H1 (cell line): ENCODE results near the gene NUP42. TPM values are rescaled to one million over a fixed set of nuclear protein-coding genes. Genes with fewer than 3 reads are reported as not detected.

Source experiments
- CTCF ChIA-PET: fragments of 300-600 bp; sonication (Branson Sonifier 250); formaldehyde crosslinking; loops from one replicate; lab custom pipeline; 2021; ENCODE audit not compliant: partially characterized antibody; lab: Charles Lee
- POLR2A ChIA-PET: fragments of 300-600 bp; sonication (Branson Sonifier 250); formaldehyde crosslinking; loops from one replicate; lab custom pipeline; 2021; ENCODE audit warnings: inconsistent platforms; ENCODE audit not compliant: partially characterized antibody; lab: Charles Lee
- DNase-seq, 2 experiments: peaks; one replicate each; pipeline versions ENCODE4 v3.0.0 to v3.0.0-alpha.2; 2010 to 2022; ENCODE audit warnings: low spot score in 2 of 2, low read depth in 1 of 2, mixed read lengths in 1 of 2
- FAIRE-seq: peaks from 2 replicates; lab custom pipeline; 2011; peaks lifted over from hg19 to GRCh38; lab: Jason Lieb, UNC
- H2AFZ ChIP-seq: 2 replicates; pipeline ENCODE4 v1.8.1; 2012; ENCODE audit warnings: low read length, inconsistent platforms
- H2AK5ac ChIP-seq: 2 replicates; pipeline ENCODE4 v1.6.1; 2013; ENCODE audit warnings: low read depth, low read length
- H2BK120ac ChIP-seq: replicated peaks from 2 replicates; pipeline ENCODE3; 2013; ENCODE audit warnings: low read depth, low read length, inconsistent platforms
- H2BK12ac ChIP-seq: 2 replicates; pipeline ENCODE4 v1.6.1; 2013; ENCODE audit warnings: low read depth, low read length
- H2BK15ac ChIP-seq: 2 replicates; pipeline ENCODE4 v1.6.1; 2013; ENCODE audit warnings: low read length
- H2BK20ac ChIP-seq: 2 replicates; pipeline ENCODE4 v1.6.1; 2013; ENCODE audit warnings: low read length
- H2BK5ac ChIP-seq: 2 replicates; pipeline ENCODE4 v1.6.1; 2013; ENCODE audit warnings: low read depth, low read length
- H3K14ac ChIP-seq: 2 replicates; pipeline ENCODE4 v1.6.1; 2013; ENCODE audit warnings: inconsistent platforms; ENCODE audit not compliant: insufficient read length
- H3K18ac ChIP-seq: 2 replicates; pipeline ENCODE4 v1.6.1; 2013; ENCODE audit warnings: low read length; ENCODE audit errors: extremely low read depth
- H3K23ac ChIP-seq: 2 replicates; pipeline ENCODE4 v1.6.1; 2013; ENCODE audit warnings: inconsistent platforms; ENCODE audit not compliant: insufficient read length
- H3K23me2 ChIP-seq: 2 replicates; pipeline ENCODE4 v1.6.1; 2013; ENCODE audit warnings: low read depth, low read length
- H3K27ac ChIP-seq: 2 replicates; pipeline ENCODE4 v1.6.1; 2011; ENCODE audit warnings: low read depth, low read length, inconsistent platforms
- H3K27me3 ChIP-seq, 4 experiments: replicated peaks in 1 of 4; 1 replicate in 1 of 4; 2 replicates in 3 of 4; pipeline versions ENCODE4 v1.6.1 to v1.8.1; 2011 to 2013; ENCODE audit warnings: low read length in 3 of 4, mild to moderate bottlenecking in 3 of 4, inconsistent platforms in 2 of 4, mixed read lengths in 2 of 4, moderate library complexity in 1 of 4; ENCODE audit not compliant: control insufficient read depth in 3 of 4, insufficient read depth in 3 of 4; ENCODE audit errors: extremely low read depth in 1 of 4
- H3K36me3 ChIP-seq, 4 experiments: 2 replicates each; pipeline versions ENCODE4 v1.6.1 to v1.8.1; 2011 to 2013; ENCODE audit warnings: mild to moderate bottlenecking in 4 of 4, low read length in 3 of 4, moderate library complexity in 2 of 4, control low read depth in 1 of 4, inconsistent platforms in 1 of 4; ENCODE audit not compliant: insufficient read depth in 4 of 4, control insufficient read depth in 2 of 4
- H3K4ac ChIP-seq: replicated peaks from 2 replicates; pipeline ENCODE3; 2013; ENCODE audit warnings: low read length, low read depth, mixed read lengths, inconsistent platforms; ENCODE audit not compliant: insufficient read length
- H3K4me1 ChIP-seq, 4 experiments: replicated peaks in 1 of 4; 1 replicate in 1 of 4; 2 replicates in 3 of 4; pipeline versions ENCODE4 v1.6.1 to v1.8.1; 2011 to 2013; ENCODE audit warnings: low read length in 3 of 4, inconsistent platforms in 2 of 4, mixed read lengths in 1 of 4; ENCODE audit not compliant: insufficient read depth in 4 of 4, control insufficient read depth in 3 of 4
- H3K4me2 ChIP-seq, 2 experiments: 2 replicates each; pipeline versions ENCODE4 v1.6.1 to v1.8.1; 2011 to 2013; ENCODE audit warnings: low read depth in 2 of 2, low read length in 2 of 2, control low read depth in 1 of 2, inconsistent platforms in 1 of 2, mild to moderate bottlenecking in 1 of 2; ENCODE audit not compliant: insufficient read depth in 1 of 2
- H3K4me3 ChIP-seq, 4 experiments: fragments of 200-600, 300-600 bp in 1 of 4; sonication (generic), shearing (Covaris generic), sonication (Bioruptor Twin) in 1 of 4; 2 replicates each; pipeline versions ENCODE4 v1.5.1 to v1.8.1; 2011 to 2016; ENCODE audit warnings: low read length in 4 of 4, low read depth in 3 of 4, control low read depth in 2 of 4, inconsistent platforms in 2 of 4, mild to moderate bottlenecking in 2 of 4, mixed read lengths in 1 of 4, moderate library complexity in 1 of 4; ENCODE audit not compliant: insufficient read depth in 2 of 4; ENCODE audit errors: extremely low read depth in 1 of 4
- H3K56ac ChIP-seq: replicated peaks from 2 replicates; pipeline ENCODE3; 2013; ENCODE audit warnings: low read depth, mild to moderate bottlenecking, mixed read lengths, low read length, inconsistent platforms; ENCODE audit not compliant: insufficient read length
- H3K79me1 ChIP-seq: 2 replicates; pipeline ENCODE4 v1.6.1; 2013; ENCODE audit warnings: low read depth, low read length, control low read depth
- H3K79me2 ChIP-seq, 2 experiments: 2 replicates each; pipeline versions ENCODE4 v1.6.1 to v1.8.1; 2012 to 2013; ENCODE audit warnings: low read length in 2 of 2, mild to moderate bottlenecking in 2 of 2, inconsistent platforms in 1 of 2; ENCODE audit not compliant: insufficient read depth in 2 of 2, control insufficient read depth in 1 of 2
- H3K9ac ChIP-seq, 4 experiments: replicated peaks in 1 of 4; 1 replicate in 1 of 4; 2 replicates in 3 of 4; pipeline versions ENCODE4 v1.6.1 to v1.8.1; 2011 to 2013; ENCODE audit warnings: low read depth in 3 of 4, low read length in 3 of 4, control low read depth in 2 of 4, mild to moderate bottlenecking in 2 of 4, moderate library complexity in 2 of 4, inconsistent platforms in 1 of 4; ENCODE audit errors: extremely low read depth in 1 of 4
- H3K9me3 ChIP-seq, 2 experiments: 2 replicates each; pipeline versions ENCODE4 v1.6.1 to v1.8.1; 2012 to 2013; ENCODE audit warnings: mild to moderate bottlenecking in 2 of 2, moderate library complexity in 2 of 2, control low read depth in 1 of 2, inconsistent platforms in 1 of 2, low read depth in 1 of 2, low read length in 1 of 2, mixed read lengths in 1 of 2; ENCODE audit not compliant: insufficient read depth in 2 of 2
- H4K20me1 ChIP-seq, 2 experiments: replicated peaks in 1 of 2; 2 replicates each; pipeline versions ENCODE3 to v1.8.1; 2011 to 2013; ENCODE audit warnings: inconsistent platforms in 2 of 2, low read length in 2 of 2, mild to moderate bottlenecking in 1 of 2; ENCODE audit not compliant: insufficient read depth in 2 of 2, control insufficient read depth in 1 of 2
- H4K5ac ChIP-seq: 2 replicates; pipeline ENCODE4 v1.6.1; 2013; ENCODE audit warnings: low read length, low read depth, mixed read lengths, inconsistent platforms; ENCODE audit not compliant: insufficient read length
- H4K8ac ChIP-seq: 2 replicates; pipeline ENCODE4 v1.8.0; 2013; ENCODE audit warnings: mild to moderate bottlenecking, moderate library complexity, low read length, inconsistent platforms; ENCODE audit not compliant: insufficient read depth; ENCODE audit errors: extremely low read depth
- H4K91ac ChIP-seq: replicated peaks from 2 replicates; pipeline ENCODE3; 2013; ENCODE audit warnings: low read length, mixed read lengths, inconsistent platforms; ENCODE audit not compliant: insufficient read length
- CHD1 ChIP-seq: IDR thresholded peaks from 2 replicates; pipeline ENCODE4 v1.6.1; 2012; ENCODE audit warnings: low read depth, low read length, improper control_type of control experiment
- CHD2 ChIP-seq: IDR thresholded peaks from 2 replicates; pipeline ENCODE4 v1.6.1; 2012; ENCODE audit warnings: low read length, improper control_type of control experiment
- CTBP2 ChIP-seq: IDR thresholded peaks from 2 replicates; pipeline ENCODE4 v1.7.0; 2011; ENCODE audit warnings: borderline replicate concordance, mild to moderate bottlenecking, moderate library complexity, mixed read lengths, low read length; ENCODE audit not compliant: insufficient read depth, insufficient read length
- EGR1 ChIP-seq: IDR thresholded peaks from 2 replicates; pipeline ENCODE4 v1.6.1; 2011; ENCODE audit warnings: low read depth, low read length, borderline replicate concordance
- POLR2A ChIP-seq, 2 experiments: IDR thresholded peaks; 1 replicate in 1 of 2; 2 replicates in 1 of 2; pipeline ENCODE4 v1.6.1; 2011; ENCODE audit warnings: low read depth in 2 of 2, low read length in 2 of 2, mild to moderate bottlenecking in 2 of 2; ENCODE audit errors: control extremely low read depth in 1 of 2
- RBBP5 ChIP-seq: IDR thresholded peaks from 2 replicates; pipeline ENCODE4 v1.7.1; 2012; ENCODE audit warnings: low read depth, mild to moderate bottlenecking, inconsistent platforms, low read length, moderate library complexity, borderline replicate concordance
- SIN3A ChIP-seq, 2 experiments: IDR thresholded peaks in 1 of 2; conservative IDR thresholded peaks in 1 of 2; 2 replicates each; pipeline ENCODE4 v1.6.1; 2011 to 2012; ENCODE audit warnings: low read length in 2 of 2, improper control_type of control experiment in 1 of 2, low read depth in 1 of 2, mild to moderate bottlenecking in 1 of 2
- SP1 ChIP-seq: IDR thresholded peaks from 2 replicates; pipeline ENCODE4 v1.6.1; 2011; ENCODE audit warnings: low read depth, low read length
- WGBS, 2 experiments: shearing (Covaris generic) in 1 of 2; methylation state at CpG; one replicate each; pipeline versions ENCODE4 v1.1.6 to v1.1.7; 2013 to 2015; ENCODE audit warnings: low lambda C conversion rate in 2 of 2, mixed read lengths in 2 of 2, inconsistent platforms in 1 of 2, low coverage in 1 of 2, missing lambda C conversion rate in 1 of 2; ENCODE audit not compliant: insufficient replicate concordance in 2 of 2, insufficient coverage in 1 of 2, insufficient read length in 1 of 2; ENCODE audit errors: extremely low coverage in 1 of 2, missing lambda C conversion rate in 1 of 2; 5-methylcytosine and 5-hydroxymethylcytosine counted together
- polyA plus RNA-seq, 7 experiments: library from polyadenylated mRNA; depleted of rRNA in 3 of 7; stranded (reverse) in 5 of 7; unstranded in 2 of 7; fragments of >200 nt in 5 of 7; fragments of 200-250 nt in 2 of 7; gene quantifications; 1 replicate in 5 of 7; 2 replicates in 1 of 7; 4 replicates in 1 of 7; pipeline versions ENCODE4 v1.2.1 to v1.2.3, GENCODE V29; 2011 to 2013; ENCODE audit warnings: missing spikeins in 2 of 7, mixed read lengths in 2 of 7
- total RNA-seq: library from RNA; stranded (reverse); fragmentation: NEBNext Ultra II Directional; extraction: Animal tissue kit (Norgen Biotek cat#: 25700); gene quantifications from 2 replicates; pipeline ENCODE4 v1.2.1, GENCODE V29; 2021
- TF ChIP-seq, protein P1 (sequence below), 3 experiments: IDR thresholded peaks; 1 replicate in 2 of 3; 2 replicates in 1 of 3; pipeline versions ENCODE4 v1.5.1 to v1.6.1; 2011; ENCODE audit warnings: low read length in 3 of 3, mild to moderate bottlenecking in 3 of 3, inconsistent platforms in 2 of 3, low read depth in 1 of 3, moderate library complexity in 1 of 3; ENCODE audit not compliant: insufficient read depth in 1 of 3; ENCODE audit errors: control extremely low read depth in 1 of 3
- TF ChIP-seq, protein P2 (sequence below): IDR thresholded peaks from 2 replicates; pipeline ENCODE4 v1.6.1; 2011; ENCODE audit warnings: low read length, improper control_type of control experiment

NUP42 gene
- total and polyA plus RNA-seq, 2 of the 8 experiments (the other 6 are each of a cell fraction or from before 2014, with no cell fraction given), result 31.8 to 41.2 TPM

DNA sequence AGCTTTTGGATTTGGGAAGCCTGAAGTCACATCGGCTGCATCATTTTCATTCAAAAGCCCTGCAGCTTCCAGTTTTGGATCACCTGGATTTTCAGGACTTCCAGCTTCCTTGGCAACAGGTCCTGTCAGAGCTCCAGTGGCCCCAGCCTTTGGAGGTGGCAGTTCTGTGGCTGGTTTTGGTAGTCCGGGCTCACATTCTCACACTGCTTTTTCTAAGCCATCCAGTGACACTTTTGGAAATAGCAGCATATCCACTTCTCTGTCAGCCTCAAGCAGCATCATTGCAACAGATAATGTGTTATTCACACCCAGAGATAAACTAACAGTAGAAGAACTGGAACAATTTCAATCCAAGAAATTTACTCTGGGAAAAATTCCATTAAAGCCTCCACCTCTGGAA is 18.5 kb downstream of the NUP42 start:
- Histone ChIP-seq H3K4ac (no peak overlapping the region), H3K23ac (no peak overlapping the region), H3K4me3 (no peak overlapping the region), H3K36me3 (peaks cover 9 to 34% (median 17%) of the 10 kb centered on the region in 4 experiments), H3K4me1 (no peaks in the 10 kb centered on the region), H3K9me3 (no peaks in the 10 kb centered on the region), H2BK120ac (no peak overlapping the region), H4K20me1 (peaks cover 0 to 1% of the 10 kb centered on the region in 2 experiments), H2BK5ac (no peak overlapping the region), H4K91ac (no peak overlapping the region), H2AFZ (no peak overlapping the region), H2AK5ac (no peak overlapping the region), H3K18ac (no peak overlapping the region), H2BK12ac (no peak overlapping the region), H3K4me2 (no peak overlapping the region), H3K27ac (no peak overlapping the region), H3K56ac (no peak overlapping the region), H3K14ac (no peak overlapping the region), H3K9ac (no peak overlapping the region), H3K27me3 (no peaks in the 10 kb centered on the region), H4K8ac (no peak overlapping the region), H2BK20ac (no peak overlapping the region), H2BK15ac (no peak overlapping the region), H4K5ac (no peak overlapping the region), H3K79me2 (no peaks in the 10 kb centered on the region), H3K79me1 (no peaks in the 10 kb centered on the region), H3K23me2 (no peaks in the 10 kb centered on the region)
- DNase-seq, result no peak
- FAIRE-seq, result no peak
- TF ChIP-seq CHD1 (no peak), EGR1 (no peak), CHD2 (no peak), POLR2A (IDR thresholded peaks at IDR 0.05; ENCODE audit: control extremely low read depth in 1 of 2, low read depth in 2 of 2, low read length in 2 of 2) (no peak), RBBP5 (no peak), CTBP2 (no peak), SIN3A (conservative IDR thresholded peaks at IDR 0.05 in 1 of 2, IDR thresholded peaks at IDR 0.05 in 1 of 2; ENCODE audit: low read depth in 1 of 2, low read length in 2 of 2) (no peak), SP1 (no peak)
- TF ChIP-seq, protein P1, sequence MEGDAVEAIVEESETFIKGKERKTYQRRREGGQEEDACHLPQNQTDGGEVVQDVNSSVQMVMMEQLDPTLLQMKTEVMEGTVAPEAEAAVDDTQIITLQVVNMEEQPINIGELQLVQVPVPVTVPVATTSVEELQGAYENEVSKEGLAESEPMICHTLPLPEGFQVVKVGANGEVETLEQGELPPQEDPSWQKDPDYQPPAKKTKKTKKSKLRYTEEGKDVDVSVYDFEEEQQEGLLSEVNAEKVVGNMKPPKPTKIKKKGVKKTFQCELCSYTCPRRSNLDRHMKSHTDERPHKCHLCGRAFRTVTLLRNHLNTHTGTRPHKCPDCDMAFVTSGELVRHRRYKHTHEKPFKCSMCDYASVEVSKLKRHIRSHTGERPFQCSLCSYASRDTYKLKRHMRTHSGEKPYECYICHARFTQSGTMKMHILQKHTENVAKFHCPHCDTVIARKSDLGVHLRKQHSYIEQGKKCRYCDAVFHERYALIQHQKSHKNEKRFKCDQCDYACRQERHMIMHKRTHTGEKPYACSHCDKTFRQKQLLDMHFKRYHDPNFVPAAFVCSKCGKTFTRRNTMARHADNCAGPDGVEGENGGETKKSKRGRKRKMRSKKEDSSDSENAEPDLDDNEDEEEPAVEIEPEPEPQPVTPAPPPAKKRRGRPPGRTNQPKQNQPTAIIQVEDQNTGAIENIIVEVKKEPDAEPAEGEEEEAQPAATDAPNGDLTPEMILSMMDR (IDR thresholded peaks at IDR 0.05; ENCODE audit: control extremely low read depth in 1 of 3, insufficient read depth in 1 of 3, low read depth in 1 of 3, low read length in 3 of 3), result no peak
- TF ChIP-seq, protein P2, sequence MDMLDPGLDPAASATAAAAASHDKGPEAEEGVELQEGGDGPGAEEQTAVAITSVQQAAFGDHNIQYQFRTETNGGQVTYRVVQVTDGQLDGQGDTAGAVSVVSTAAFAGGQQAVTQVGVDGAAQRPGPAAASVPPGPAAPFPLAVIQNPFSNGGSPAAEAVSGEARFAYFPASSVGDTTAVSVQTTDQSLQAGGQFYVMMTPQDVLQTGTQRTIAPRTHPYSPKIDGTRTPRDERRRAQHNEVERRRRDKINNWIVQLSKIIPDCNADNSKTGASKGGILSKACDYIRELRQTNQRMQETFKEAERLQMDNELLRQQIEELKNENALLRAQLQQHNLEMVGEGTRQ, result no peak
- ChIA-PET POLR2A (interaction anchor here (0.7 to 1.5 kb wide), 4 partner anchors 10 to 139 kb away, joined by 3 to 4 read pairs (median 4); no protein-coding TSS in a partner anchor), CTCF (interaction anchor here (1.0 to 1.7 kb wide), 3 partner anchors 13 to 100 kb away, joined by 4 to 6 read pairs (median 4); no protein-coding TSS in a partner anchor)
- 97% methylated on average over 2 of the region's 2 CpGs; no CpG with 5 or more reads in 1 of the 2 experiments for WGBS, 2 experiments
